Gastrocnemius medialis (tissue), 4 donors: ENCODE results near the gene LAMTOR5. TPM values are rescaled to one million over a fixed set of nuclear protein-coding genes. Genes with fewer than 3 reads are reported as not detected.
A peak's percentile ranks its signal among the peaks of the same experiment; 100 is the strongest.

Experiments used
- ATAC-seq, 2 donors: fragments of 150-250 bp; one replicate each; pipeline ENCODE4 v1.9.1; 2016
- DNase-seq, 2 donors: peaks; one replicate each; pipeline ENCODE4 v3.0.0-alpha.2; 2019
- H3K27ac ChIP-seq, 4 donors: fragments of 200-600 bp; sonication (generic); 1 replicate in 1 of 4; 2 replicates in 3 of 4; pipeline ENCODE4 v1.5.1; 2016 to 2018; ENCODE audit warnings: mild to moderate bottlenecking in 2 of 4, moderate library complexity in 1 of 4
- H3K27me3 ChIP-seq, 3 donors: fragments of 200-600 bp; sonication (generic) in 2 of 3; 1 replicate in 1 of 3; 2 replicates in 2 of 3; pipeline versions ENCODE4 v1.5.1 to v1.6.0; 2016 to 2019; ENCODE audit warnings: mild to moderate bottlenecking in 1 of 3, moderate library complexity in 1 of 3
- H3K36me3 ChIP-seq, 2 donors: fragments of 200-600 bp; sonication (generic) in 1 of 2; one replicate each; pipeline ENCODE4 v1.5.1; 2017 to 2018
- H3K4me1 ChIP-seq, 2 donors: fragments of 200-600 bp; sonication (generic) in 1 of 2; one replicate each; pipeline ENCODE4 v1.5.1; 2016 to 2017; ENCODE audit warnings: mild to moderate bottlenecking in 2 of 2
- H3K4me3 ChIP-seq, 4 donors: fragments of 200-600 bp; sonication (generic) in 3 of 4; 1 replicate in 1 of 4; 2 replicates in 3 of 4; pipeline ENCODE4 v1.5.1; 2016 to 2019; ENCODE audit warnings: mild to moderate bottlenecking in 2 of 4
- H3K9me3 ChIP-seq, 3 donors: fragments of 200-600 bp; sonication (generic) in 2 of 3; 1 replicate in 1 of 3; 2 replicates in 2 of 3; pipeline ENCODE4 v1.5.1; 2016 to 2019
- POLR2A ChIP-seq, 2 donors: fragments of 450-650 bp; IDR thresholded peaks; one replicate each; pipeline ENCODE4 v1.6.1; 2017; ENCODE audit warnings: antibody characterized with exemption in 2 of 2, mild to moderate bottlenecking in 2 of 2, moderate library complexity in 2 of 2
- in situ Hi-C, 4 donors: fragments of 200-750 bp; cut with MboI; loops; one replicate each; pipeline versions ENCODE4 v1.15.0 to v1.8.0; 2017; ENCODE audit warnings: low sequenced_read_pairs in 4 of 4
- intact Hi-C: fragments of 100-400 bp; cut with DNase I; formaldehyde crosslinking; loops from one replicate; pipeline ENCODE4 v1.15.1; 2023; ENCODE audit warnings: low total_unique reads
- total RNA-seq, 4 donors: library from RNA; depleted of rRNA; stranded (reverse); fragments of >200 nt; gene quantifications; one replicate each; pipeline versions ENCODE4 v1.1.0 to v1.2.3, GENCODE V29; 2016
- TF ChIP-seq, protein P1 (sequence below), 5 experiments: fragments of 450-650 bp in 3 of 5; fragments of 200-600 bp in 2 of 5; sonication (generic) in 2 of 5; IDR thresholded peaks in 4 of 5; conservative IDR thresholded peaks in 1 of 5; 1 replicate in 4 of 5; 2 replicates in 1 of 5; pipeline ENCODE4 v1.5.1; 2016 to 2019; ENCODE audit warnings: antibody characterized with exemption in 5 of 5, mild to moderate bottlenecking in 3 of 5, moderate library complexity in 3 of 5

The LAMTOR5 gene
- total RNA-seq, 4 donors from 2014 or later: 116 to 203 (median 153) TPM

DNA sequence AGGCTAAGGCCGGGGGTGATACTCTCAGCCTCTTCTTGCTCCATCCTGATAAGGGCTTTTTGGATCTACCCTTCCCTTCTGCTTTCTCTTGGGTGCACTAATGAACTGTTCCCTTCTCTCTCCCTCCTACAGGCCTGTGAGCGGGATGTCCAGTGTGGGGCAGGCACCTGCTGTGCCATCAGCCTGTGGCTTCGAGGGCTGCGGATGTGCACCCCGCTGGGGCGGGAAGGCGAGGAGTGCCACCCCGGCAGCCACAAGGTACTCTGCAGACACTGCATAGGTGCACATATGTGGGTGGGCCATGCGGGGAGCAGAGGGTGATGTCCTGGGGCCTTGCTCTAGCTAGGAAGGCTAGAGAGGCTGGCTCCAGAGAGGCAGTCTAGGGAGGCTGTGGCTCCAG, 46.3 kb upstream of the LAMTOR5 start:
- H3K27me3 ChIP-seq: peaks cover 0 to 3% (median 0%) of the 10 kb centered on the region in 3 donors
- intact Hi-C loops (no loop called here), in situ Hi-C loops (loop anchor here in 2 of 4 donors (10.0 kb wide), 2 partner anchors 139 to 149 kb away; no protein-coding TSS in a partner anchor)
- no peak overlapping the region for H3K27ac ChIP-seq
- no peaks in the 10 kb centered on the region for H3K4me1 ChIP-seq
- DNase-seq: no peak
- no peak for TF ChIP-seq POLR2A (IDR thresholded peaks at IDR 0.05)
- TF ChIP-seq, protein P1, sequence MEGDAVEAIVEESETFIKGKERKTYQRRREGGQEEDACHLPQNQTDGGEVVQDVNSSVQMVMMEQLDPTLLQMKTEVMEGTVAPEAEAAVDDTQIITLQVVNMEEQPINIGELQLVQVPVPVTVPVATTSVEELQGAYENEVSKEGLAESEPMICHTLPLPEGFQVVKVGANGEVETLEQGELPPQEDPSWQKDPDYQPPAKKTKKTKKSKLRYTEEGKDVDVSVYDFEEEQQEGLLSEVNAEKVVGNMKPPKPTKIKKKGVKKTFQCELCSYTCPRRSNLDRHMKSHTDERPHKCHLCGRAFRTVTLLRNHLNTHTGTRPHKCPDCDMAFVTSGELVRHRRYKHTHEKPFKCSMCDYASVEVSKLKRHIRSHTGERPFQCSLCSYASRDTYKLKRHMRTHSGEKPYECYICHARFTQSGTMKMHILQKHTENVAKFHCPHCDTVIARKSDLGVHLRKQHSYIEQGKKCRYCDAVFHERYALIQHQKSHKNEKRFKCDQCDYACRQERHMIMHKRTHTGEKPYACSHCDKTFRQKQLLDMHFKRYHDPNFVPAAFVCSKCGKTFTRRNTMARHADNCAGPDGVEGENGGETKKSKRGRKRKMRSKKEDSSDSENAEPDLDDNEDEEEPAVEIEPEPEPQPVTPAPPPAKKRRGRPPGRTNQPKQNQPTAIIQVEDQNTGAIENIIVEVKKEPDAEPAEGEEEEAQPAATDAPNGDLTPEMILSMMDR (IDR thresholded peaks at IDR 0.05 in 4 of 5, conservative IDR thresholded peaks at IDR 0.05 in 1 of 5): no peak
- H3K4me3 ChIP-seq: no peak overlapping the region
- ATAC-seq: no peak
- no peaks in the 10 kb centered on the region for H3K9me3 ChIP-seq
- H3K36me3 ChIP-seq: no peaks in the 10 kb centered on the region

DNA sequence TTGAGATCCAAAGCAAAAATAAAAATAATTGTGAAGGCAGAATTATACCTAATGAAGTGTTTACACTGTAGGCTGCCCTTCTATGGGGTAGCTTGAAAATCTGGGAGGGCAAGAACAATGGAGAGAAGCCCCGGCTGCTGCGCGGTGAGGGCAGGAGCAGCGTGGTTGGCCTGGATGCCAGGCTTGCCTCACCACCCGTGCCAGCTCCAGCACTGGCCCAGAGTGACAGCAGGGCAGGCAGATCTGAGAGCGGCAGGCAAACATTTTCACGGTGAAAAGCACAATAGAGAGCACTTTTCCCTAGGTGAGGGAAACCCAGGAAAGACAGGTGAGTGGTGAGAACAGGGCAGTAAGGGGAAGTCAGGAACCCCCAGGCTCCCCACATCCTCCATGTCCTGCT, 44.8 kb upstream of the LAMTOR5 start:
- TF ChIP-seq, protein P1 (IDR thresholded peaks at IDR 0.05 in 4 of 5, conservative IDR thresholded peaks at IDR 0.05 in 1 of 5): no peak
- no peak for TF ChIP-seq POLR2A (IDR thresholded peaks at IDR 0.05)
- in situ Hi-C loops: loop anchor here in 2 of 4 donors (10.0 kb wide), 2 partner anchors 138 to 148 kb away; no protein-coding TSS in a partner anchor
- intact Hi-C loops: no loop called here
- DNase-seq: no peak
- Histone ChIP-seq H3K9me3 (no peaks in the 10 kb centered on the region), H3K36me3 (no peaks in the 10 kb centered on the region), H3K27ac (no peak overlapping the region), H3K27me3 (peaks cover 0 to 3% (median 0%) of the 10 kb centered on the region in 3 donors), H3K4me1 (no peaks in the 10 kb centered on the region), H3K4me3 (no peak overlapping the region)
- no peak for ATAC-seq

DNA sequence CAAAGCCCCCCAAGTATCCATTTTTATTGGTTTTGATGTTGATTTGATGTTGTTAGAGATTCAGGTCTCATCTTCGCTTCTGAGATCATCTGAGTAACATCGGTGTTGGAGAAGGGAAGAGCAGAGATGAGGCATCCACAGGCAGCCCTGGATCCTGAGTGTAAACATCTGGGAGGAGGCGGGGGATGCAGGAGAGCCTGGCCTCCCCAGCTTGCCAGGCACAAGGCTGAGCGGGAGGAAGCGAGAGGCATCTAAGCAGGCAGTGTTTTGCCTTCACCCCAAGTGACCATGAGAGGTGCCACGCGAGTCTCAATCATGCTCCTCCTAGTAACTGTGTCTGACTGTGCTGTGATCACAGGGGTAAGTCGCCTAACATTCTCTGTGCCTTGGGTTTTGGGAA, 43.4 kb upstream of the LAMTOR5 start, which contains the start of gene PROK1:
Gene PROK1 (plus strand): TSS at position 221 of the 400 bp plus-strand sequence. CDS start 68 bp downstream, at position 289.
- ATAC-seq (no peak), DNase-seq (no peak)
- Histone ChIP-seq H3K27me3 (peaks cover 0 to 3% (median 0%) of the 10 kb centered on the region in 3 donors), H3K4me3 (no peak within 1 kb of the TSS), H3K9me3 (no peaks in the 10 kb centered on the region), H3K36me3 (no peaks in the 10 kb centered on the region), H3K27ac (no peak within 1 kb of the TSS), H3K4me1 (no peaks in the 10 kb centered on the region)
- in situ Hi-C loops (loop anchor here in 2 of 4 donors (10.0 kb wide), 2 partner anchors 136 to 146 kb away; no protein-coding TSS in a partner anchor), intact Hi-C loops (no loop called here)
- TF ChIP-seq, protein P1 (IDR thresholded peaks at IDR 0.05 in 4 of 5, conservative IDR thresholded peaks at IDR 0.05 in 1 of 5): no peak
- TF ChIP-seq POLR2A (IDR thresholded peaks at IDR 0.05): no peak

DNA sequence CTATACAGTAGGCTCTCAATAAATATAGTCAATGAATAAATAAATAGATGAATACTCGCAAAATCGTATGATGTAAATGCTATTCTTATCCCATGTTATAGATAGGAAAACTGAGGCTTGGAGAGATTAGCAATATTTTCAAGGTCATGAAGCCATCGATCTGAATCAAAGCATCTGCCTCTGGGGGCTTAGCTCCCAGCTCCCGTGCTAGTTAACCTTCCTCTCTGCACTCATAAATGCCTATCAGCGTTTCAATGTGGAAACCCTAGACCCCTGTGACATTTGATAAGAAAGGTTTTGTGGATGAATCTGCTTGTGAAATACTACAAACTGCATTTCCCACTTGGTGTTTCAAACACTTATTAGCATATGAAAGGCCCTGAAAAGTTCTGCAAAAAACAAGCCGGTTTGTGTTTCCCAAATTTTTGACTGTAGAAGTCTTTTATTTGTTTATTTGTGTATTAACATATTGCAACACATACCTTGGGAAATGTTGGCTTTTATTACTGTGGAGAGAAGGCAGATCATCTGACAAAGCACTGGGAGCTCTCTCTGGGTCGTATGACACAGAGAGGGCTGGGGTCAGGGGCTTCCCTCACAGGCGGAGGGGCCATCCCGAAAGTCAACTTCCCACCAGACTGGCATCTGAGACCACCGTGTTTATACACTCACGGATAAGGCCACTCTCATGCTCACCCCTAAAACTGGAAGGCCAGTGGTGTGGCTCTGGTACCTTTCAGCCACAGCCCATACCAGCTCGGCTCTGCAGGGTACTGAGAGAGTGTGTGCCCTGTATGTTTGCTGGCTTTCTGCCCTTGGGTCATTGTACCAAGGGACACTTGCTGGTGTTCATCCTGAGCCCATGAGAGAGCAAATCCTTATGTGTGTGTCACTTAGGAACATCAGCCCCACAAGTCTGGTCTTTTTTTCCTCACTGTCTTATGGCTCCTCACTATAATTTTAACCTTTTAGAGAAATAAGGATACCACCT, 42.5 kb upstream of the LAMTOR5 start:
- DNase-seq: peak in 1 of 2 donors; percentile 9
- TF ChIP-seq, protein P1 (IDR thresholded peaks at IDR 0.05 in 4 of 5, conservative IDR thresholded peaks at IDR 0.05 in 1 of 5): no peak
- TF ChIP-seq POLR2A (IDR thresholded peaks at IDR 0.05): no peak
- Histone ChIP-seq H3K36me3 (no peaks in the 10 kb centered on the region), H3K27me3 (peaks cover 0 to 3% (median 0%) of the 10 kb centered on the region in 3 donors), H3K9me3 (no peaks in the 10 kb centered on the region), H3K4me1 (no peaks in the 10 kb centered on the region), H3K4me3 (no peak overlapping the region), H3K27ac (no peak overlapping the region)
- in situ Hi-C loops: loop anchor here in 2 of 4 donors (10.0 kb wide), 2 partner anchors 135 to 145 kb away; no protein-coding TSS in a partner anchor
- intact Hi-C loops: no loop called here
- ATAC-seq: peak in 1 of 2 donors; percentile 70
